GM18508 (cell line): ENCODE measurements around the gene ANKRD45.
"Not testable (repeated sequence)": the region's sequence is repeated elsewhere in the genome, so short reads cannot be mapped to it uniquely, and the experiment has no call there.

Experiments
- ATAC-seq: cut with Tn5 transposase; IDR thresholded peaks from one replicate; pipeline ENCODE4 v1.9.1; 2021; ENCODE audit warnings: moderate number of reproducible peaks; ENCODE audit not compliant: insufficient read depth, unreplicated experiment

The ANKRD45 gene, protein sequence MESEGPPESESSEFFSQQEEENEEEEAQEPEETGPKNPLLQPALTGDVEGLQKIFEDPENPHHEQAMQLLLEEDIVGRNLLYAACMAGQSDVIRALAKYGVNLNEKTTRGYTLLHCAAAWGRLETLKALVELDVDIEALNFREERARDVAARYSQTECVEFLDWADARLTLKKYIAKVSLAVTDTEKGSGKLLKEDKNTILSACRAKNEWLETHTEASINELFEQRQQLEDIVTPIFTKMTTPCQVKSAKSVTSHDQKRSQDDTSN

DNA sequence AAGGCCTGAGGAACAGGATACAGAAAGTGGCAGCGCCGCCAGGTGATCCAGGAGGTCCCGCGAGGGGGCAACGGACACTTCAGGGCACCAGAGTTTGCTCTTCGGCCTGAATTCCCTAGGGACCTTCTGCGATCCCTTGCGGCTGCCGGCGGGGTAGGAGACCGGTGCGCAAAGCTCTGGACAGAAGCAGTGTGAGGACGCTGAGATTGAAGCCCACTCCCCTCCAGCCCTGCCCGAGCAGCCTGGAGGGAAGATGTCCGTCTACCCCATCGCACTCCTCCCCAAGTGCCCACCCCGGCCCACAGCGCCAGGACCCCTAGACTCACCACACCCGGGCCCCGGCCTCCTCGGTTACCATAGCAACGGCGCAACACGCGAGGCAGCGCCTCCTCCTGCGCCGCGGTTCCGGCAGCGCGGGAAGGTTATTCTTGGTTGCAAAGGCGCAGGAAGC lies at the start of gene ANKRD45:
Gene ANKRD45, minus strand, starts transcription at position 361 of the 451 bp plus-strand sequence. CDS start 10,433 bp downstream, outside the sequence.
- ATAC-seq: no peak

DNA sequence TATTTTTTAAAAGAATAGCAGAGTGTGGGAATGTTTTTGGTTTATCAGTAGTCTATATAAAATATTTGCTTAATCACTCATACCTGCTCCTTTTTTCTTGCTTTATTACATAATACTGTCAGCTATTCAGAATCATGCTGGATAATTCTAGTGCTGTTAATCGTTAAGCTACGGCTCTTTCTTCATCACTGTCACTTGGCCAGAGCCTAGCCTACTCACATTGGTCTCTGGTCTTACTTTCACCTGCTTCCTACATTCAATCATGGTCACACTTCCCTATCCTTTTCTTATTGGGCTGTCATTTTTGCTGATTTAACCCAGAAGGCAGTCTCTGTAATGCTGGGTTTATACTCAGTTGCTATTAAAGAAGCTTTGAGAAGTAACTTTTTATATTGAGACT lies 47.6 kb upstream of the ANKRD45 start:
- ATAC-seq: no peak

DNA sequence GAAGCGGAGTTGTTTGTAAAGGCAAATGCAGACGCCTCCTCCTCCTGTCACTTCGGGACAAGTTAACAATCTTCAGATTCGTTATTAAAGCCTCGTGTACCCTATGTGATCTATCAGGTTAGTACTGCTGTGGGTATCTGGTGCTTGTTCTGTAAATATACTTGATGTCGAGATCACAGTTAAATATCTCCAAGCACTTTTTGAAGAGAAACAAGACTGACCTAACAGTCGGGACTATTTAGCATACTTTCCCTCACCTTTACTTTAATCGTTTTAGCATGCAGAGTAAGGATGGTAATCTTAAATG lies 45.8 kb upstream of the ANKRD45 start:
- ATAC-seq: no peak

DNA sequence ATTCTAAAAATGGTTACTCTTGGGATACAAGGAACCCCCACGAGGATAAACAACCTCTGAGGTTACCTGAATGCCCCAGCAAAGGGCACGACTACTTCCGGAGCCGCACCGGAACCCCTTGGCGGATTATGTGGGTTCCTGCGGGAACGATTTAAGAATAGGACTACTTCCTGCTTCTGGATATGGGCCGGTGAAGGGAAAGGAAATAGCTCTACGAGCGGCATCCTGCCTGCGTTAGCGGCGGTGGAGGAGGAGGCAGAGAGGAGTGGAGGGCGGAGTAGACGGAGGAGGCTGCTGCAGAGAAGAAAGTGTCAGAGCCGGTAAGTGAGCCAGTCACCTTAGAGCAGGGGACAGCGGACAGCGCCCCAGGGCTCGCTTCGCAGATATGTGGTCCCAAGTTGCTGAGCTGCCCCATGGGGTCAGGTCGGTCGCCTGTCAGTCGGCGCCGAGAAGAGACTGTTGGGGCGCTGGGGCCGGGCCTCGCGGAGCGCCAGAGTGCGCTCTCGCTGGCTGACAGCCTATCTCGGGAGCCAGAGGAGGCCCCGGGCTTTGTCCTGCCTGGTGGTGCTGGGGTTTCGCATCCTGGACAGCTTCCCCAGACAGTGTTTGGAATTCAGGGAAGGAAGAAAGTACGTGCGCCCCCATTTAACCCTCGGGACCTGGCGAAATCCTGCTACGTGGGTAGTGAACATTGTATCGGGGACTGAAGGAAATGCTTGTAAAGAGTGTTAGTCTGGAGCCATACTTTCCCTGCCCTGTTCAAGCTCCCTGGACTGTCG lies 45.3 kb upstream of the ANKRD45 start, which contains the start of gene KLHL20:
Gene KLHL20, plus strand, starts transcription at position 223 of the 779 bp plus-strand sequence. CDS start 1,063 bp downstream, outside the sequence.
- peak; percentile 91 for ATAC-seq

DNA sequence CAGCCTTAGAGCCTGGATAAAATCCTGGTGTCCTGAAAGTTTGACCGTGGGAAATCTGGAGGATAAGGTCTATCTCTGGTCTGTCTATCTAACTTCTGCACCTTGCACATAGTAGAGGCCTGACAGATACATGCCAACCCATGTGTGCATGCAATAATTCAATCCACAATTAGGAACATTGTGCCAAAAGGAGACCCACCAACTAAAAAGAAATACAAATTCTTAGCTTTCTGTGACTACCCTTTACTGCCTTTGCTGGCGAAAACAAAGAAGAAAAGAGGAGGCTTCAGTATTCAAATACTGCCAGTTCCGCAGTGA lies 44.7 kb upstream of the ANKRD45 start:
- no peak for ATAC-seq

DNA sequence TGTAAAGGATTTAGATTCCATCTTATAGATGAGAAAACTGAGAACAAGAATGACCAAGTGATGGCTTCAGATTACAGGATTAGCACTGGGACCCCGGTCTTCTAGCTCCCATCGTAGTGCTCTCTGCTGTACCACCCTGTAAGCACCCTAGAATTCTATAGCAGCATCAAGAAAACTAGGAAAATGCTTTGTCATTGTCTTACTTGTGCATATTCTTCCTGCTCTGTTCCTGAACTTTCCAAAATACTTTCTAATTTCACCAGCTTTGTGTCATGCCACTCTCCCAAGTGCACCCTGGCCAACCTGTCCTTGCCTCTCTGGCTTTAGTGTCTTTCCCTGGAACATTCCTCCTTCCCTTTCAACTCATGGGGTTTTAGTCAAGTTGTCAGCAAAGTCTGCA lies 39.1 kb upstream of the ANKRD45 start:
- ATAC-seq: no peak

DNA sequence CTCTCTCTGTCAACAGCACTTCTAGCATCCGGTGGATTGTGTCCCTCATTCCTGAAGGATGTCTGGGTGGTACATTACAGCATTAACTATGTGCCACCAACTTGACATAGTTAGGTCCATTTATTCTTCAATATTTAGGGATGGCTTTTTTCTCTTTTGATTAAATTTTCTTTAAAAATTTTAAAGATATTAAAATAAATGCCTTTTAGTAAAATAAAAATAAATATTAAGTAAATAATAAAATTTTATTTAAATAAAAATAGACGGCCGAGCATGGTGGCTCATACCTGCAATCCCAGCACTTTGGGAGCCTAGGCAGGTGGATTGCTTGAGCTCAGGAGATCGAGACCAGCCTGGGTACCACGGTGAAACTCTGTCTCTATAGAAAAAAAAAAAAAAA lies 35.5 kb upstream of the ANKRD45 start:
- no peak for ATAC-seq

DNA sequence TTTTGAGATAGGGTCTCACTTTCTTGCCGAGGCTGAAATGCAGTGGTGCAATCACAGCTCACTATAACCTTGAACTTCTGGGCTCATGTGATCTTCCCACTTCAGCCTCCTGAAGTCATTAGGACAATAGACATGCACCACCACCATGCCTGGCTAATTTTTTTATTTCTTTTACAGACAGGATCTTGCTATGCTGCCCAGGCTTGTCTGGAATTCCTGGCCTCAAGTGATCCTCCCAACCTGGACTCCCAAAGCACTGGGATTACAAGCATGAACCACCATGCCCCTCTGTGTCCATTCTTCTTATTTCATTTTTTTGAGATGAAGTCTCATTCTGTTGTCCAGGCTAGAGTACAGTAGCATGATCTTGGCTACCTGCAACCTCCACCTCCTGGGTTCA lies 33.1 kb upstream of the ANKRD45 start:
- no peak for ATAC-seq

DNA sequence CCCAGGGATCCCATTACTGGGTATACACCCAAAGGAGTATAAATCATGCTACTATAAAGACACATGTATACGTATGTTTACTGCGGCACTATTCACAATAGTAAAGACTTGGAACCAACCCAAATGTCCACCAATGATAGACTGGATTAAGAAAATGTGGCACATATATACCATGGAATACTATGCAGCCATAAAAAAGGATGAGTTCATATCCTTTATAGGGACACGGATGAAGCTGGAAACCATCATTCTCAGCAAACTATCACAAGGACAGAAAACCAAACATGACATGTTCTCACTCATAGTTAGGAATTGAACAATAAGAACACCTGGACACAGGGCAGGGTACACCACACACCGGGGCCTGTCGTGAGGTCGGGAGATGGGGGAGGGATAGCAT lies 31.6 kb upstream of the ANKRD45 start:
- not testable (repeated sequence) for ATAC-seq

DNA sequence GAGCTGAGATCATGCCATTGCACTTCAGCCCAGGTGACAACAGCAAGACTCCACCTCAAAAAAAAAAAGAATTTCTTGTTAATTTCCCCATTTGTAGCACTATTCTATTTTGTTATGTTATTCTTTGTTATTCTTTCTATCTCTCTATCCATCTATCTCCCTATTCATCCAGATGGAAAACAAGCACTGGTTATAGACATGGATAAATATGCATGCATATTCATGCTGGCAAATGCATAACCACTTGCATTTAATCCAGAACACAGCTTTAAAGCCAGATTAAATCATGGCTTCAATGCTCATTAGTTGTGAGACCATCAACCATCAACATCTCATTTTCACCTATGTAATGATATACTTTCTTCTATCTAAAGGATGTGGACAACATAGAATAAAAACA lies 23.6 kb upstream of the ANKRD45 start:
- no peak for ATAC-seq

DNA sequence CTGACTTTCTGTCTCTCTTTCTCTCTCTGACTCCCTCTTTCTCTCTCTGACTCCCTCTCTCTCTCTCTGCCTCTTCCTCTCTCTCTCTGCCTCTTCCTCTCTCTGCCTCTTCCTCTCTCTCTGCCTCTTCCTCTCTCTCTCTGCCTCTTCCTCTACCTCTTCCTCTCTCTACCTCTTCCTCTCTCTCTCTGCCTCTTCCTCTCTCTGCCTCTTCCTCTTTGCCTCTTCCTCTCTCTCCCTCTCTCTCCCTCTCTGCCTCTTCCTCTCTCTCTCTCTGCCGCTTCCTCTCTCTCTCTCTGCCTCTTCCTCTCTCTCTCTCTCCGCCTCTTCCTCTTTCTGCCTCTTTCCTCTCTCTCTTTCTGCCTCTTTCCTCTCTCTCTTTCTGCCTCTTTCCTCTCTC lies 18.6 kb upstream of the ANKRD45 start:
- no peak for ATAC-seq

DNA sequence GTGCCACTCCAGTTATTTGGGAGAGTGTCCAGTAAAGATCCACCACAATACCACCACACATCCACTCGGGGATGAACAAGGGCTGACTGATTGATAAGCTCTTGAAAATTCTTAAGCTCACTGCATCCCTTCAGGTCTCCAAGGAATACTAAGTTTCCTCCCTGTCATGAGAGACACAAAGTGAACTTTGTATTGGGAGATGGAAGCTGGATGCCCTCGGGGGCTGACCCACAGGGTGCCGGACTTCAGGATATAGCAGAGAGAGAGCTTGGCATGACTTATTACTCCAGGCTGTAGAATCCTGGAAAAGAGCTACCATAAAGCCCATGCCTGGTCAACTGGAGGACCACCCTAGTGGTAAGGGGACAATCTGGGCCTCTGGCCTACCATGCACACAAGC lies 15.5 kb upstream of the ANKRD45 start:
- not testable (repeated sequence) for ATAC-seq

DNA sequence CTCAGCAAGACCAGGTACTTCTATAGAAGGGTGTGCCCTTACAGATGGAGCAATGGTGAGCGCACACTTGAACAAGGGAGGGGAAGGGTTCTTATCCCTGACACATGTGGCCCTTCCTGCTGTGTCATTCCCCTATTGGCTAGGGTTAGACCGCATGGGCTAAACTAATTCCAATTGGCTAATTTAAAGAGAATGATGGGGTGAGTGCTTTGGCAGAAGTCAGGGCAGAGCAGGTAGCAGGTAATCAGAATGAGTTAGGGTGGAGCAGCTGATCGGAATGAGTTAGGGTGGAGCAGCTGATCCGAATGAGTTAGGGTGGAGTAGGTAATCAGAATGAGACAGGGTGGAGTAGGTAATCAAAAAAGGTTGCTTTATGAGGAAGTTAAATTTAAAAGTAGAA lies 14.2 kb upstream of the ANKRD45 start:
- ATAC-seq: not testable (repeated sequence)

DNA sequence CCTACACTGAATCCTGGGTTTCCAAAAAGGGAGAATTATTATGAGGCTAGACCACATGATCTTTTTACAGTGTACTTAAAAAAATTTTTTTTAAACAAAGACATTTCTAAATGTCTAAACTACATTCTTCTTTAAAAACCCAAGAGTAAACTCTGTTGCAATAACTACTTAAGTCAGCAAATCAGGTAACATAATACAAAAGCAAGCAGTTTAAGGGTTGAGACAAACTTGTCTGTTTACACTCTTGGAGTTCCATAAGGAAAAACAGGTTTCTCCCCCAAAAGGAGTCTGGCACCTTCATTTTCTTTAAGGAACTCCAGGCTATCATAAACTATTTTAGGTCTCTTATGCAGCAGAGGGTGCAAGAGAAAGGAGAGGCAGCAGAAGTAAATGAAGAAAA lies 12.5 kb upstream of the ANKRD45 start:
- no peak for ATAC-seq

DNA sequence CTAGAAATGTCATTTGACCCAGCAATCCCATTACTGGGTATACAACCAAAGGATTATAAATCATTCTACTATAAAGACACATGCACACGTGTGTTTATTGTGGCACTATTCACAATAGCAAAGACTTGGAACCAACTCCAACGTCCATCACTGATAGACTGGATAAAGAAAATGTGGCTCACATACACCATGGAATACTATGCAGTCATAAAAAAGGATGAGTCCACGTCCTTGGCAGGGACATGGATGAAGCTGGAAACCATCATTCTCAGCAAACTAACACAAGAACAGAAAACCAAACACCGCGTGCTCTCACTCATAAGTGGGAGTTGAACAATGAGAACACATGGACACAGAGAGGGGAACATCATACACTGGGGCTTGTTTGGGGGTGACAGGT lies 10.5 kb upstream of the ANKRD45 start:
- ATAC-seq: not testable (repeated sequence)

DNA sequence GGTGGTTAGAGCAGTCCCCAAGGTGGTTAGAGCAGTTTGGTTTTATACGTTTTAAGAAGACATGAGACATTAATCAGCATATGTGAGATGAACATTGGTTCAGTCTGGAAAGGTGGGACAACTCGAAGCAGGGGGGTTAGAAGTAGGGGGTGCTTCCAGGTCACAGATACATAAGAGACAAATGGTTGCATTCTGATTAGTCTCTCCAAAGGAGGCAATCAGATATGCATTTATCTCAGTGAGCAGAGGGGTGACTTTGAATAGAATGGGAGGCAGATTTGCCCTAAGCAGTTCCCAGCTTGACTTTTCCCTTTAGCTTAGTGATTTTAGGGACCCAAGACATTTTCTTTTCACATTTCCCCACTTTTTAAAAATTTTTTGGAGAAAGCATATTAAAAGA lies 4.8 kb upstream of the ANKRD45 start:
- ATAC-seq: not testable (repeated sequence)

DNA sequence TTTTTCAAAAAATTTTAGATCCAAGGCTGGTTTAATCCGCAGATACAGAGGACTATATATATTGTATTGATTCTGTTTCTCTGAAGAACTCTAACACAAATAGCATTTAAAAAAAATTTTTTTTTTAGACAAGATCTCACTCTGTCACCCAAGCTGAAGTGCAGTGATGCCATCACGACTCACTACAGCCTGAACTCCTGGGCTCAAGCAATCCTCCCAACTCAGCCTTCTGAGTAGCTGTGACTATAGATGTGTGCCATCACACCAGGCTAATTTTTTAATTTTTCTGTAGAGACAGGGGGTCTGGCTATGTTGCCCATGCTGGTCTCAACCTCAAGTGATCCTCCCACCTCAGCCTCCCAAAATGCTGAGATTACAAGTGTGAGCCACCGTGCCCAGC lies 3.0 kb downstream of the ANKRD45 start:
- ATAC-seq: no peak

DNA sequence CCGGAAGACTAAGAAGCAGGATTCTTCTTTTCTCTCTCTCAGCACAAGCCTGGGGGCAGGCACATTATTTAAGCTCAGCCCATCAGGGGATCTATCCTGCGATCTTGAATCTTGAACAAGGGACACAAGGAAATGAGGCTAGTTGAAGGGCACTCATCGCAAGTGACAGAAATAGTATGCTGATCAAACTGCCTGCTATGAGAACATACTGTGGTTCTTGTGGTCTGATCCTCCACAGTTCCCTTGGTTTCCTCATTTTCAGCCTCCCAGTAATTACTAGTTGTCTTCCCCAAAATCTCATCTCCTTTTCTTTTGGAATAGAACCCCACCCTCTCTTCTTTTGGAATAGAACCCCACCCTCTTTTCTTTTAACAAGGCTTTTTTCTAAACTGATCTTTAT lies 6.5 kb downstream of the ANKRD45 start:
- no peak for ATAC-seq

DNA sequence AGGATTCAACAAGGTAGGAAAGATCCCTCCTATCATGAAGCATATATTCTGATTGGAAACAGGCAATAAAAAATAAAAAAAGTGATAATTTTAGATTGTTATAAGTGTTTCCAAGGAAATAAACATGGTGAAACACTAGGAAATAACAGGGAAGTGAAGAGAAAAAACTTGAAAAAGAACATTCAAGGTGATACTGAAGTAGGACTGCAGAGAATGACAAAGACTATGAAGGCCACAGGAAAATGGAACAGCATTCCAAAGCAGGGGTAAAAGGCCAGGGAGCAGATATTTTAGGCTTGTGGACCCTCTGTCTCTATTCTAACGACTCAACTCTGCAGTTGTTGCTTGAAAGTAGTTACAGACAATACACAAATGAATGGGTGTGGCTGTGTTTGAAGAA lies 7.9 kb downstream of the ANKRD45 start:
- no peak for ATAC-seq

DNA sequence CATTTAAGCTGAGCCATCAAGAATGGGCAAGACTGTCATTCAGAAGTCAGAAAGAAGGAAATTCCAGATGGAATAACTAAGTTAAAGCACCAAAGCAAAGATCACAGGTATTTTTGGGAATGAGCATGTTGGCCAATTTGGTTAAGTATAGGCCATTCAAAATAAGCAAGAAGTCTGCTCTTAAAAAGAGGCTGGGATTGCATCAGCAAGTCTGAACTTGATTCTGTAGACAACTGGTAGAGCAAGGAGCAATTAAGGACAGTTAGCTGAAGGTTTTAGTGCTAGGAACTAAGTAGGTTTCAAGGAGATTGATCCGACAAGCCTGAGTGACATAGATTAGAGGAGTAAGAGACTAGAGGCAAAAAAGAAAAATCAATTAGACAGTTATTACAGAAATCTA lies 8.4 kb downstream of the ANKRD45 start:
- no peak for ATAC-seq

DNA sequence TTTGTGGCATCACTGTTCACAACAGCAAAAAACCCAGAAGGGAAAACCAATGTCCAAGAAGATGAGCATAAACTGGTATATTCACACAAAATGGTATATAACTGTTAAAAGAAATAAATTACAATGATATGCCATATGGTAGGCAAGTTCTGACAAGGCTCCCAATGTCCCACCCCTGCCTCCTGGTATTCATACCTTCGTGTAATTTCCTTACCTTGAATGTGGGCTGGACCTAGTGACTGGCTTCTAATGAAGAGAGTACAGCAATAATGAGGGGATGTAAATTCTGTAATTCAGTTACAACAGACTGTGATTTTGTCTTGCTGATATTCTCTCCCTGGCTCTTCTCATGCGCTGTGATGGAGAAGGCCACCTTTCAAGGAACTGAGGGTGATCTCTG lies 9.3 kb downstream of the ANKRD45 start:
- ATAC-seq: no peak
